Natural killer cell (primary cell): ENCODE measurements around the gene ARMS2. TPM values are rescaled to one million over a fixed set of nuclear protein-coding genes. Genes with fewer than 3 reads are reported as not detected.
A peak's percentile ranks its signal among the peaks of the same experiment; 100 is the strongest.

Experiments used
- ATAC-seq, 3 donors: fragments of 150-1000 bp in 2 of 3; fragments of 200-7000 bp in 1 of 3; cut with Tn5 transposase; 1 replicate in 1 of 3; 2 replicates in 2 of 3; pipeline ENCODE4 v1.10.0; 2021; ENCODE audit warnings: mild to moderate bottlenecking in 2 of 3, moderate library complexity in 2 of 3
- DNase-seq, 2 donors: peaks; one replicate each; pipeline versions ENCODE4 v3.0.0 to v3.0.0-alpha.2; 2013 to 2021; ENCODE audit warnings: mixed read lengths in 1 of 2
- H3K27ac ChIP-seq: one replicate; pipeline ENCODE4 v1.5.1; 2013; ENCODE audit warnings: mild to moderate bottlenecking, low read length
- H3K27me3 ChIP-seq: one replicate; pipeline ENCODE4 v1.6.1; 2013; ENCODE audit warnings: low read length; ENCODE audit not compliant: control insufficient read depth, insufficient read depth
- H3K36me3 ChIP-seq: one replicate; pipeline ENCODE4 v1.6.1; 2013; ENCODE audit warnings: low read length; ENCODE audit not compliant: control insufficient read depth, insufficient read depth
- H3K4me1 ChIP-seq: one replicate; pipeline ENCODE4 v1.6.1; 2013; ENCODE audit warnings: low read length; ENCODE audit not compliant: control insufficient read depth, insufficient read depth
- H3K4me3 ChIP-seq: one replicate; pipeline ENCODE4 v1.5.1; 2013; ENCODE audit warnings: low read length
- H3K9me3 ChIP-seq: one replicate; pipeline ENCODE4 v1.6.1; 2013; ENCODE audit warnings: low read length; ENCODE audit not compliant: control insufficient read depth, insufficient read depth
- H3K27ac Mint-ChIP-seq, 2 donors: one replicate each; pipeline ENCODE4 v1.8.0; 2022; ENCODE audit warnings: mild to moderate bottlenecking in 2 of 2, mixed read lengths in 2 of 2, moderate library complexity in 1 of 2
- H3K27me3 Mint-ChIP-seq, 2 donors: one replicate each; pipeline ENCODE4 v1.8.0; 2022; ENCODE audit warnings: low read depth in 2 of 2, mixed read lengths in 2 of 2
- H3K36me3 Mint-ChIP-seq: one replicate; pipeline ENCODE4 v1.8.0; 2022; ENCODE audit warnings: mixed read lengths
- H3K4me1 Mint-ChIP-seq, 2 donors: one replicate each; pipeline ENCODE4 v1.8.0; 2022; ENCODE audit warnings: mixed read lengths in 2 of 2
- H3K4me3 Mint-ChIP-seq: one replicate; pipeline ENCODE4 v1.8.0; 2022; ENCODE audit warnings: mild to moderate bottlenecking, moderate library complexity, mixed read lengths
- H3K9me3 Mint-ChIP-seq, 2 donors: one replicate each; pipeline ENCODE4 v1.8.0; 2022; ENCODE audit warnings: mixed read lengths in 2 of 2
- WGBS: methylation state at CpG from one replicate; pipeline ENCODE4 v1.1.7; 2013; ENCODE audit warnings: missing lambda C conversion rate; ENCODE audit not compliant: insufficient coverage; 5-methylcytosine and 5-hydroxymethylcytosine counted together
- intact Hi-C: fragments of 100-400 bp; cut with micrococcal nuclease; formaldehyde crosslinking; loops from one replicate; pipeline ENCODE4 v1.14.2; 2022
- total RNA-seq, 4 donors: library from RNA; stranded (reverse); fragments of 120-200 nt in 1 of 4; gene quantifications; one replicate each; pipeline versions ENCODE4 v1.2.3 to v1.2.4, GENCODE V29; 2013 to 2022
- TF ChIP-seq, protein P1 (sequence below): fragments of 200-600 bp; IDR thresholded peaks from one replicate; pipeline ENCODE4 v1.8.0; 2022; ENCODE audit warnings: antibody characterized with exemption

ARMS2 gene
- total RNA-seq, 3 donors from 2014 or later (not counting 1 experiment from before 2014, with no cell fraction given) = not detected

DNA sequence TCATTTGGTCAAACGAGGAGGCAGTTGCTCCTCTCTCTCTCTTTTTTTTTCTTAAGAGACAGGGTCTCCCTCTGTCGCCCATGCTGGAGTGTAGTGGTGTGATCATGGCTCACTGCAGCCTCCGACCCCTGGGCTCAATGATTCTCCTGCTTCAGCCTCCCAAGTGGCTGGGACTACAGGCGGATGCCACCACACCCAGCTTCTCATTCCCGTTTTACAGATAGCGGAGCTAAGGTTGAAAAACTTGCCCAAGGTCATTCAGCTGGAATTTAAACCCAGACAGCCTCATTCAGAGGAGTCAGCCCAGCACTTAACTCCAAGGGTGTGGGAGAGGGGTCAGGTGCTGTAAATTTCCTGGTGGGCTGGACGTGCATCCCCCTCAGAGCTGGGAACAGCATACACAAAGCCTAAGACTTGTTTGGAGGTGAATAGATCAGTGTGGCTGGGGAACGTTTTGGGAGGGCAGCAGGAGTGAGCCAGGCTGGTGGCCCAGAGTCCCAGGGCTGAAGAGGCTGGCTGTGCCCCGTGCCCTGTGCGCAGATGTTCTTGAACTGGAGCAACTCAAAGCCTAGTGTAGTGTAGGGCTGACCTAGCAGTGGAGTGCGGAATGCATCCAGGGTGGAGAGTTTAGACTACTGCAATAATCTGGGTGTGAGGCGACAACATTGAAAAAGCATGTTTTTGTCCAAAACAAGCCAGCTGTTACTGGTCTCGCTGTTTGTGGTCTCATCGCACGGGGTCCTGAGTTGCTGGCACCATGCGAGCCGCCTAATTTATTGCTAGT is 9.2 kb downstream of the ARMS2 start:
- peaks cover 21% of the 10 kb centered on the region for H3K4me1 ChIP-seq
- Mint-ChIP-seq H3K4me3 (peak overlapping the region; percentile 77), H3K4me1 (peaks cover 8 to 10% of the 10 kb centered on the region in 2 donors), H3K9me3 (no peaks in the 10 kb centered on the region), H3K36me3 (no peaks in the 10 kb centered on the region), H3K27me3 (peaks cover 51 to 64% of the 10 kb centered on the region in 2 donors), H3K27ac (no peak overlapping the region)
- TF ChIP-seq, protein P1, sequence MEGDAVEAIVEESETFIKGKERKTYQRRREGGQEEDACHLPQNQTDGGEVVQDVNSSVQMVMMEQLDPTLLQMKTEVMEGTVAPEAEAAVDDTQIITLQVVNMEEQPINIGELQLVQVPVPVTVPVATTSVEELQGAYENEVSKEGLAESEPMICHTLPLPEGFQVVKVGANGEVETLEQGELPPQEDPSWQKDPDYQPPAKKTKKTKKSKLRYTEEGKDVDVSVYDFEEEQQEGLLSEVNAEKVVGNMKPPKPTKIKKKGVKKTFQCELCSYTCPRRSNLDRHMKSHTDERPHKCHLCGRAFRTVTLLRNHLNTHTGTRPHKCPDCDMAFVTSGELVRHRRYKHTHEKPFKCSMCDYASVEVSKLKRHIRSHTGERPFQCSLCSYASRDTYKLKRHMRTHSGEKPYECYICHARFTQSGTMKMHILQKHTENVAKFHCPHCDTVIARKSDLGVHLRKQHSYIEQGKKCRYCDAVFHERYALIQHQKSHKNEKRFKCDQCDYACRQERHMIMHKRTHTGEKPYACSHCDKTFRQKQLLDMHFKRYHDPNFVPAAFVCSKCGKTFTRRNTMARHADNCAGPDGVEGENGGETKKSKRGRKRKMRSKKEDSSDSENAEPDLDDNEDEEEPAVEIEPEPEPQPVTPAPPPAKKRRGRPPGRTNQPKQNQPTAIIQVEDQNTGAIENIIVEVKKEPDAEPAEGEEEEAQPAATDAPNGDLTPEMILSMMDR = no peak
- no peak for ATAC-seq
- no peaks in the 10 kb centered on the region for H3K36me3 ChIP-seq
- no peaks in the 10 kb centered on the region for H3K9me3 ChIP-seq
- WGBS = 79% methylated on average over 17 of the region's 17 CpGs
- DNase-seq = no peak
- peaks cover 23% of the 10 kb centered on the region for H3K27me3 ChIP-seq
- no peak overlapping the region for H3K4me3 ChIP-seq
- no peak overlapping the region for H3K27ac ChIP-seq
- intact Hi-C loops = no loop called here

DNA sequence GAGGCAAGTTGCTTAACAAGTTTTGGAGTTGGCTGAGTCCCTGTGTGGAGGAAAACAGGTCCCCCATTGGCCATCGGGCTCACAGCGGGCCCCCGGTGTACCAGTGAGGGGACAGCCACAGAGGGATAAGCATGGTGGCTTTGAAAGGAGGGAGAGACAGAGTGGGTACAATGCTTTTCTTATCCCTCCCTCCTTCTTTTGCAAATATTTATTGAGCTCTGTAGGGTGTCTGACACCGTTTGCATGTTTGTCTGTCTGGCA is 9.7 kb downstream of the ARMS2 start:
- intact Hi-C loops = no loop called here
- TF ChIP-seq, protein P1 = no peak
- peaks cover 18% of the 10 kb centered on the region for H3K27me3 ChIP-seq

DNA sequence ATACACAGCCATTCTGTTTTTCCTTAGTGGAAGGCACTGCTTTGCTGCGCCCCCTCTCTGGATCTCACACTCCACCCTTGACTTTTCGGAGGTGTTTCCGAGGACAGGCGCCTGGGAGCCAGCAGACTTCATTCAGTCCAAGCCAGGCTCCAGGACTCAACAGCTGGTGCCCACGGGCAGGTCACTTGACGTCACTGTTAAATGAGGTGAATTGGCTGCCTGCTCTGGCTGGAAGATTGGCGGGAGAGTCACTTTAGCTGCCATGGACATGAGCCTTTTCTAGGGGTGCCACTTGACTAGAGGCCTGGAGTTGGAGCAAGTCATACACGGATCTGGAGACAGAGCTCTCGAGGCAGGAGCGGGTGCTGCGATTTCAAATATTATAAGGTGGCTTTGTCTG is 10.1 kb downstream of the ARMS2 start:
- intact Hi-C loops = no loop called here
- H3K36me3 Mint-ChIP-seq = no peaks in the 10 kb centered on the region
- ATAC-seq (no peak), DNase-seq (no peak)
- WGBS = 93% methylated on average over 11 of the region's 11 CpGs
- H3K27ac ChIP-seq = no peak overlapping the region
- H3K4me1 Mint-ChIP-seq = peaks cover 8 to 10% of the 10 kb centered on the region in 2 donors
- H3K27me3 ChIP-seq = peaks cover 15% of the 10 kb centered on the region
- H3K4me1 ChIP-seq = peaks cover 21% of the 10 kb centered on the region
- no peak overlapping the region for H3K4me3 Mint-ChIP-seq
- H3K9me3 Mint-ChIP-seq = no peaks in the 10 kb centered on the region
- H3K27ac Mint-ChIP-seq = no peak overlapping the region
- no peaks in the 10 kb centered on the region for H3K9me3 ChIP-seq
- H3K36me3 ChIP-seq = no peaks in the 10 kb centered on the region
- H3K27me3 Mint-ChIP-seq = peaks cover 44 to 55% of the 10 kb centered on the region in 2 donors
- TF ChIP-seq, protein P1 = no peak
- no peak overlapping the region for H3K4me3 ChIP-seq

More for the DNA sequence above, 9.7 kb downstream of the ARMS2 start:
- no peak overlapping the region for H3K4me3 ChIP-seq
- no peaks in the 10 kb centered on the region for H3K36me3 ChIP-seq
- DNase-seq (no peak), ATAC-seq (no peak)
- peaks cover 47 to 59% of the 10 kb centered on the region in 2 donors for H3K27me3 Mint-ChIP-seq
- 70% methylated on average over 4 of the region's 4 CpGs for WGBS
- no peak overlapping the region for H3K27ac Mint-ChIP-seq
- H3K9me3 ChIP-seq = no peaks in the 10 kb centered on the region
- H3K27ac ChIP-seq = no peak overlapping the region
- no peaks in the 10 kb centered on the region for H3K36me3 Mint-ChIP-seq
- no peak overlapping the region for H3K4me3 Mint-ChIP-seq
- H3K4me1 ChIP-seq = peaks cover 21% of the 10 kb centered on the region
- peaks cover 8 to 10% of the 10 kb centered on the region in 2 donors for H3K4me1 Mint-ChIP-seq
- no peaks in the 10 kb centered on the region for H3K9me3 Mint-ChIP-seq
